Stimulated activated CD4-positive, alpha-beta T cell treated with anti-CD3 and anti-CD28 coated beads, Interleukin-1b, Interleukin-23, amount 100 ng/mL, for 24 hours (primary cell): ENCODE data around the gene PMVK.
A peak's percentile ranks its signal among the peaks of the same experiment; 100 is the strongest.

Source experiments
- DNase-seq, 4 experiments: peaks; one replicate each; pipeline ENCODE4 v3.0.0-alpha.2; 2020; ENCODE audit warnings: low read depth in 4 of 4, low spot score in 1 of 4

Gene PMVK

DNA sequence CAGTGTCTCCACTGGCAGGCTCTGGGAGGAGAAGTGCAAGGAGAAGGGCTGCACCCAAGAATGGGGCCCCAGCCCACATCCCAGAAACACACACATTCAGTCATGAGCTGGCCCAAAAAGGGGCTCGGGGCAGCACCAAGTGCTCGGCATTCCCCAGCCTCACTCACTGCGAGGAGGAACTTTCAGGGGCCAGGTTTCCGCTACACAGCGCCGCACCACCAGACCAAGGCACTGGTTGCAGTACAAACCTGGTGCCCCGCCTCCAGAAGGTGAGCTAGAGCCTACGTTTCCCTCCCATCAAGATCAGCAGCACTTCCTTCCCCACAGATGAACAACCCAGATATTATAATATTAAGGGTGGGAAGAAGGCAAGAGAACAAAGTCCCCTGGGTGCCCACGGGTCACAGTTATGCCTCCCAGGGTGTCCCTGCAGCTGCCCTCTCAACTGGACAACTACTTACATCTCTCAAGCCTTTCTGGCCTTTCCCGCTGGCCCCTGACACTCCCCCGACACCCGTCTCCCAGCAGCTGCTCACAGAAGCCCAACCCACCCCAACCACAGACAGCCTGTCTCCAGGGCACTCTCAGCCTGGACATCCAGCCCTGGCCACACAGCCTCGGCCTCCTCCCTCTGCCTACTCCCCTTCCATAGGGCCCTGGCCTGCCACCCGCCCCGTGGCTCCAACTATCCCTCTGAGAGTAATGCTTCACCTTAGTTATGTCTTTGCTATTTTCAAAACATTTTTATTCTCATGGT, 15.6 kb upstream of the PMVK start:
- peak in 2 of 4 experiments; percentile 48 to 57 for DNase-seq

DNA sequence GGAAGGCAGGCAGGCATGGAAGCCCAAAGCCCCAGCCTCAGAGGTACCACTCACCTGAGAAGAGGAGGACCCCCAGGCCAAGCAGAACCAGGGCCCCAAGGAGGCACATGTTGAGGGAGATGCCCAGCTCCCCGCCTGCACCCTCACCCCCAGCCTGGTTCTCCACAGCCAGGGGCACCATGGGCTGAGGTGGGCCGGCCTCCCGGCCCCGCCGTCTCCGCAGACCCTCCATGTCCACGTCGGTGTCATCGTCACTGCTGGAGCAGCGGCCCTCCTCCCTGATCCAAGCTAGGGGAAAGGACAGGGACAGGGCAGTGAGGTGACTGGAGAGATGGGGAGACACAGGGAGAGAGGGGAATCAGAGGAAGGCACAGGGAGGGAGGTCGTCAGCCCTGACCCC, 11.6 kb upstream of the PMVK start:
- no peak for DNase-seq

DNA sequence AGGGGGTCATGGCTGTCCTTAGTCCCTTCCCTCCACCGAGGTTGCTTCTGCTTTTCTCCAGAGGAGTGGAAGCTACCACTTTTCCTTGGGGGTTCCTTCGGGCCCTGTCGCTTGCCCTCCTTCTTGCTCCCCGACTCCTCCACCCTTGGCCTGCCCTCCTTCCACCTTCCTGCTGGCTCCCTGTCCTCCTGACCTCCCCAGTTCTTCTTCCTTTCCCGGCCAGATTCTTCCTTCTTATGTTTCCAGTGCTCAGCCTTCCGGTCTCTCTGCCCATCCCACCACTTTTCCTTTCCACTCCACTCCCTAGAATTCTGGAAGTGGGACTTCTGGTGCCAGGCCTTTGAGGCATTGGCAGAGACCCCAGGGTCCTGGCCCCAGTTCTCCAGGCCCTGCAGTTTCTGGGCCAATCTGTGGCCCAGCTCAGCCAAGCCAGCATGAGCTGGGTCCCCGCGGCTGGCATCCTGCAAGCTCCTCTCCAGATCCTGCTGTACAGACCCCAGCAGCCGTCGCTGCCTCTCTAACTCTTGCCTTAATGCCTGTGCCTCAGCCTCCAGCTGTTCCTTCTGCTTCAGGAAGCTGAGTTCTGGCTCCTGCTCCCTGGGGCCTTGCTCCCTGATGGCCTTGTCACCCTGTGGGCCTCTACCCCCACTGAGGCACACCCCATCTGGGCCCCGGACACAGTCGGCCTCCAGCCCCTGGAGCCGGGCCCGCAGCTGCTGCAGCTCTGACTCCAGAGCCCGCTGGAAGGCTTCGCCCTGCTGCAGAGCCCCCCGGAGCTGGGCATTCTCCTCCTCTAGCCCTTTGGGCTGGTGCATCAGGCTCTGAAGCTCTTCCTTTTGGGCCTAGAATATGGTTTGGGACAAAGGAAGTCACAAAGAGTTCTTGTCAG, 9.7 kb upstream of the PMVK start:
- no peak for DNase-seq

DNA sequence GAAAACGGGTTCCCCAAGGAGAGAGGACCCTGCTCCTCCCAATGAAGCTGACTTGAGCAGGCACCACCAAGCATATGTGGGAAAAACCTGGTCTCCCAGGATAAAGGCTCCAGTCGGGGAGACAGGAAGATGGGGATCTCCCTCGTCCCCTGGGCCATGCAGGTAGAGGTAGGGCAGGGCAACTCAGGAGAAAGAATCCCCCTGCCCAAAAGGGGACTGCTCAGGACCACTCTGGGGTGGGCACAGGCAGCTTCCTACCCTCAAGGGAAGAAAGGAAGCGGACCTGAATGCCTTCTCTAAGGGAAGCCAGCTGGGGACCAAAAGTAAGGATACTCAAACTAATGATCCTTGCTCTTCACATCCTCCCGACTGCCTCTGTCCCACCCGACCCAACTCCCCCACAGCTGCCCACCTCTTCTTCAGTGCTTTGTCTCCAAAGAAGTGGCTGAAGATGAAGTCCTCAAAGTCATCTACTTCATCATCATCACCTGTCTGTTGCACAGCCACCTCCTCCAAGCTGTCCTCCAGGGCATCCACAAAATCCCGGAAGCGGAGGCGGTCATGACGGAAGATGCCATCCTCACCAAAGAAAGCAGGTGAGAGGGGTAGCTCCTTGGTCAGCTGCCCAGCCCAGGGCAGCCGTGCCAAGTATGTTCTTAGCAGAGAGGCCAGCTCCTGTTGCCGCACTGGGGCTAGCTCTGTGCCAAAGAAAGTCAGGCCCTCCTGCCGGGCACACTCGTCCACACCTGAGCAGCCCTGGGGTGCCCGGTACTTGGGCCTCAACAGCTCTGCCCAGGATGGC, 8.8 kb upstream of the PMVK start:
- no peak for DNase-seq

DNA sequence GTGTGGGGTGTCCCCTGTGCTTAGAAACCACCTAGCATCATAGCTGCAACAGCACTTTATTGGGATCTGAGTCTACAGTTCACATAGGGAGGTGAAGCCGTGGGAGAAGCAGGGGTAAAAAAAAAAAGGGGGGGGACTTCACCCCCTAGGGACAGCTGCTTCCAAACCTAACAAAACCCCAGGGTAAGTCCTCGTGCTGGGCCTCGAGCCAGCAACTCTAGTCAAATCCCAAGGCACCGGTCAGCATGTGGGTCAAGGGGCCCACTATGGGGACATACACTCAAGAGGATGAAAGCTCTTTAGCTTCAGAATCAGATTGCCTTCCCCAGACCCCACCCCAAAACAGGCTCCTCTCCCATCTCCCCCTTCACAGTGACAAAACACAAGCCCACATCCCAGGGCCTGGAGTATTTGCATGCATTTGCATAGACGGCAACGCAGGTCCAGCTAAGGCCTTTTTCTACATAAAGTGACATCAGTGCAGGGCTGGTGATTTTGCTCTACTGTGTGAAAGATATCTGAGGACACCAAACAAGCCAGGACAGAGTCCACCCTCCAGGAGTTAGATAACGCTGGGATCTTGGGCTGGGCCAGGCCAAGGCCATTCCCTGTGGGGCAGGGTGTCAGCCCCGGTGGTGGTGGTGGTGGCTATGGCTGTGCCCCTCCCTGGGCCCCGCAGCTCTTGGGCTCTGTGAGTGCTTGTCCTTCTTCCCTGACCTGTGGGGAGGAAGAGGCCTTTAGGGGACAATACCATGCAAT, 8.1 kb upstream of the PMVK start:
- DNase-seq: no peak

DNA sequence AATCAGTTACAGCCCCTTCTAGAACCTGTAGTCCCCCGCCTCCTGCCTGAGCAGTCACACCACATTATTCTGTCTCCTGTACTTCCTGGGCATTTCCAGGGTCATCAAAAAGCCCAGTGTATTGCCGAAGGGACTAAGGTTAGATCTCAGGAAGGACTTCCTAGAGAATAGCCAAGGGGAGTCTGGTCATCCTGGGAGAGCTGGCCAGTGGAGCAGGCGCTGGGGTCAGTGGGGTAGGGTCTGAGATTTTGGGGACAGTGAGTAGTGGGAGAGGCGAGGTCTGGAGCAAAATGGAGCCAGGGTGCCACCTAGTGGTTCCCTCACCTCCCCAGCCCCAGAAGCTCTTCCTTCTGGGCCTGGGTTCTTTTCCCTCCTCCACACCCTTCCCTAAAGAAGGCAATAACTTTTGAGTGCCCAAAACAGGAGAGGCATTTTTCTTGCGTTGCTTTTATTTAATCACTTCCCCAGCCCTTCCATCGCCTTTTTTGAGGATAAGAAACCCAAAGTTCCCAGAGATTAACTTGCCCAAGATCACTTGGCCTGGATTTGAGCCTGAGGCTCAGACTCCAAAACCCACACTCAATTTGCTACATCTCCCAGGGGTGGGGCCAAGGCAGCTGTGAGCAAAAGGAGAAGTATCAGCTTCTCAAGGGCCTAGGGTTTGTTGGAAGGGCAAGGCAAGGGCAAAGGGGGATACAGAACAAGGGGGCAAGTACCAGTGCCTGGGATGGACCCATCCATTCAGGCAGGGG, 7.3 kb upstream of the PMVK start:
- DNase-seq: no peak

DNA sequence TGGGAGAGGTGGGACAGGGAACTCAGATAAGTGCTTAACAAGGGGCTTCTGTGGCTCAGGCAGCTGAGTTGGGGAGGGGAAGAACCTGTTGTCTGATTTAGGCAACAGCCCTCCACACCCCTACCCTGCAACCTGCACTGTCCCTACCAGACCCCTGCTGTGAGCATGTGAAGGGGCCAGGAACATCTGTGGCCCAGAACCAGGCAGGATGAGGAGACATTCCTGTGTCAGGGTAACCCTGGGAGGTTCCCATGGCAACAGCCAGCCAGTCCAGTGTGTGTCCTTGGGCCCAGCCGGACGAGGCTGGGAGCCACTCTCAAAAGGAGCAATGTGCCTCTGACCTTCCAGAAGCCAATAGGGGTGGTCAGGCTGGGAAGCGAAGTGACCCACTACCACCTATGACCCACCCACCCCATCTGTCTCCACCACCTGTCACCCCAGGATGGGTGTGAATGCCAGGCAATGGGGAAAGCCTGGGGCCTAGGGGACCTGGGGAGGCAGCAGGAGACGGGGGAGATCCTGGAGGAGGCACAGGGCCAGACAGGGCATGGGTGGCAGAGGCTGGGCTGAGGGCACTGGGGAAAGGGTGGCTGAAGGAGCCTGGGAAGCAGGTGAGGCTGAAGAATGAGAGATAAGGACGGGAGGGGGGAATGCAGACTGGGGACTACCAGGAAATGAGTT, 5.0 kb upstream of the PMVK start:
- DNase-seq: no peak

DNA sequence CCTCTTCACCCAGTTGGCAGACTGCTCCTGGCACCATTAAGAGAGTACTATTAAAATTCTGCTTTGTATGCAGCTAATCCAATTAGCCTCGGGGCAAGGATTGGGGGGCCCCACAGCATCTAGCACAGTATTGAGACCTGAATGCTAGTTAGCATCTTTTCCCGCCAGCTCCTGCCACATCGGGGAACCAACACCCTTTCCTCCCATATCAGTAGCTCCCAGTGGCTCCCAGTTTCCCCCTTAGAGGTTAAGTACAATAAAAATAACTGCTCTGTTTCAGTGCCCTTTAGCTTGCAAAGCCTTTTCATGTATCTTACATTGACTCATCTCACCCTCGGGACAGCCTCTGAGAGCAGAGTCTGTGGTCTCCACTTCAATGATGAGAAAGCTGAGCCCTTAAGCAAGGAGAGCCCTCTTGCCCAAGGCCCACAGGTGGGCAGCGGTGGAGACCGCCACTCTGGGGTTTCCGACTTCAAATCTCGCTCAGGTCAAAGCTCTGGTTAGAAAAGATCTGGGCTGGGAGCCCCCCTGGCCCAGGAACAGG, 4.2 kb upstream of the PMVK start:
- DNase-seq: no peak

DNA sequence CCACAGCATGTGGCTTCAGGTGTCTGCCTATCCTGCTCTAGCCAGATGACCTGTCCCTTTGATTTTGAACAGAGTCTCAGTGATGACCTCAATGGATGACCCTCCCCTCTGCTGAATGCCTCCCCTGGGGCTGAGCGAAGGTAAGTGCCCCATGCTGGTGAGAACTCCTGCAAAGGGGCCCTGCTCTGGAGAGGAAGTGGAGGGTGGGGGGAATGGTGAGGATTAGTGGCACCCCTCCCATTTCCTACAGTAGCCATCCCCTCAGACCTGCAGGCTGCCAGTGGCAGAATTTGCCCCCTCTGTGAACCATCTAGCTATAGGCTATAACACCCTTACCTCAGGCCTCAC, 3.7 kb upstream of the PMVK start:
- DNase-seq: no peak

DNA sequence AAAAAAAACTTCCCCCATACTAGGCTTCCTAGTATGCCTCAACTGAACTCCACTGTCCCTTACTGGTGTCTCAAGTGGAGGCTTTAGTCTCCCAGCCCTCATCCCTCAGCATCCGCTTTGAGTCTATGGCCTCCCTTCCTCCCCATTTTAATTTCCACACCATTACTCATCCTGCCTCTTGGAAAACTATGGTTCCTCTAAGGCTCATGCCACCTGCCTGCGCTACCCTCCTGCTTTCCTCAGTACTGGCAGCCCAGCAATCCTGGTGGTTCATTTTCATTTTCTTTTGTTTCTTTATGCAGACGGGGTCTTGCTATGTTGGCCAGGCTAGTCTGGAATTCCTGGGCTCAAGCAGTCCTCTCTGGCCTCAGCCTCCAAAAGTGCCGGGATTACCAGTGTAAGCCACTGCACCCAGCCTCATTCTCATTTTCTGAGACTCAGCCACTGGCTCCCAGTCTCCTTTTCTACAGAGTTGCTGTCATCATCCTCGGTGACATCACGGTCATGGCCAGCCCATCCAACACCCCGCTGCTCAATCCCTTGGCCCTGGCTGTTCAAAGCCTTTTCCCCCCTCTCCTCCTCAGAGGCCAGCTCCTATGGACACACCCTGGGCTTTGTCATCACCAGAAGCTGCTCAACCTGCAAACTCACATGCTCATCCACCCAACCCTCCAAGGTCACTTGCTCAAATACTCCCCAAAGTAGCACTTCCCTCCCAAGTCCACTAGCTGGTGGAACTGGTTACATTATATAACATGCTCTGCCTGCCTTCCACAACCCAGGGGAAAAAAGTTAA, 2.3 kb upstream of the PMVK start:
- DNase-seq: no peak

DNA sequence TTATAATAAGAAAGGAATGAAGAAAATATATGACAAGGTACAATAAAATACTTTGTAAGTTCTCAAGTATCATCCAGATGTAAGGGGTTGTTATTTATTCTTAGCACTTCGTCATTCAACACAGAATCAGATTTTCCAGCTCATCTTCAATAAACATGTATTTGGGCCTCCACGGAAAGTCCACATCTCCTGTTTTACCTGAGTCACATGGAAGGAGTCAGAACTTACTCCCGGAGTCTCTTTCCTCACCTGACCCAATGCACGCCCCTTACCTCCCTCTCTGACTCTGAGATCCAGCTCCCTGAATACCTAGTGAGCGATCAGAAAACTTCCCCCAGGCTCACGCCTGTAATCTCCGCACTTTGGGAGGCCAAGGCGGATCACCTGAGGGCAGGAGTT, 1.5 kb upstream of the PMVK start:
- DNase-seq: no peak

DNA sequence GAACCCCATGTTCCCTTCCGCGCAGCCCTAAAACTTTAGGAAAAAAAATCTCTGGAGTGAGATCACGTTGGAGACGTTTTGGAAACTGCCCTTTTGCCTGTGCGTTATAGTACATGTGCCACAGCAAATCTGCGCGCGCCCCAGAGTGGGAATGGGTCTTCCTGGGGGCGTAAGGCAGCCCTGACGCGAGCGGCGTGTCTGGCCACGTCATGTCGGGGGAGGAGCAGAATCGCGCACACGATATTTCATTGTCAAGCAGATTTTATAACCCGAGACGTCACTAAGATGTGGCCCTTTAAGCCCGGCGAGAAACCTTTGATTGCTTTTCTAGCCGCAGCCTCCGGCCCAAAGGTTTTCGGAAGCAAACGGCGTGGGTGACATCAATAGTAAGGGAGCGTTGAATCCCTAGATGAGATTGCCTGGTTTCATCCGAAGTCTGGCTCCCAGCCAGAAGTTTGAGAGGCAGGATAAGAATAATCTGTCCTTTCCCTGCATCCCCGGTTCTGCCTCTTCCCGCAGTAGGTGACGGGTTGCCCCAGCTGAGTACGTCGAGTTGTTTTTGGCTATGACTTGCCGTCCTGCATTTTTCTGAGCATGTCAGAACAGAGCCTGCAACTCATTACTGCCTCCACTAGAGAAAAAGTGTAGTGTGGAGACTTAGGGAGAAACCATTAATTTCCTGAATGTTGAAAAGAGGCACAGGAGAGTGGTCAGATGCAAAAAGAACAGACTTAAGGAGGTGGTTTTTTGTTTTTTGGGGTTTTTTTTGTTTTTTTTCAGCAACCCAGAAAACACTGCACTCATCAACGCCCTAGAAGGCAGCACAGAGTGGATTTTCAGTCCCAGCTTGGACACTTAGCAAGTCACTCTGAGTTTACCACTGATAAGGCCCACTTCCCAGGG, 817 bp upstream of the PMVK start:
- peak; percentile 67 to 84 (median 77) for DNase-seq

DNA sequence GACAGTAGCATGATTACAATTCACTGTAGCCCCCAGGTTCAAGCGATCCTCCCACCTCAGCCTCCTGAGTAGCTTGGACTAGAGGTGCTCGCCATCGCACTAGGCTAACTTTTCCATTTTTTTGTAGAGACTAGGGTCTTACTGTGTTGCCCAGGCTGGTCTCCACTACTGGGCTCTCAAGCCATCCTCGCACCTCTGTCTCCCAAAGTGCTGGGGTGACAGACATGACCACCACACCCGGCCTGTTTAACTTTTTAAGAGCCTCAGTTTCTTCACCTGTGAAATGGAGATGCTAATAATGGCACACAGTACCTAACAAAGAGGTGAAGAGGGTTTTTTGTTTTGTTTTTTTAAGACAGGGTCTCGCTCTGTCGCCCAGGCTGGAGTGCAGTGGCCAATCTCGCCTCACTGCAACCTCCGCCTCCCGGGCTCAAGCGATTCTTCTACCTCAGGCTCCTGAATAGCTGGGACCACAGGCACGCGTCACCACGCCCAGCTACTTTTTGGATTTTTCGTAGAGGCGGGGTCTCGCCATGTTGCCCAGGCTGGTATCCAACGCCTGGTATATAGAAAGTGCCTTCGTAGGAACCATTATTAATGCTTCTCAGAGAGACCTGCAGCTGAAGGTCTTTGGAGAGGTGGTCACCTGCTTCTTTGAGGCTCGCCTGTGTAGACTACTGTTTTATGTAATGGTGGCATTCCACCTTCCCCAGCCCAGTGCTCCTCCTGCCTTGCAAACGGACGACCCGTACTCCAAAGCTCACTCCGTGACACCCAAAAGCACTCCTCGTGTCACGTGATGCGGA, 567 bp downstream of the PMVK start:
- no peak for DNase-seq

DNA sequence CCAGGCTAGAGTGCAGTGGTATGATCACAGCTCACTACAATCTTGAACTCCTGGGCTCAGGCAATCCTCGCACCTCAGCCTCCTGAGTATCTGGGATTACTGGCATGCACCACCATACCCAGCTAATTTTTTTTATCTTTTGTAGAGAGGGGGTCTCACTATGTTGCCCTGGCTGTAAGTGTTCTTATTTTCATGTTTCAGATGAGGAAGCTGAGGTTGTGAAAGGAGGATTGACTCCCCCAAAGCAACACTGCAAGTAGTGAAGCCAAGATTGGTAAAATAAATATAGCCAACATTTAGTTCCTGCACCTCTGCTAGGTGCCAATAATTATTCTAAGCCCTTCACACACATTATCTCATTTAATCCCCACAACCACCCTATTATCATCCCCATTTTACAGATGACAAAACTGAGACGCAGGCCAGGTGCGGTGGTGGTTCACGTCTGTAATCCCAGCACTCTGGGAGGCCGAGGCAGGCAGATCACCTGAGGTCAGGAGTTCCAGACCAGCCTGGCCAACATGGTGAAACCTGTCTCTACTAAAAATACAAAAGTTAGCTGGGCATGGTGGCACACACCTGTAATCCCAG, 2.1 kb downstream of the PMVK start:
- DNase-seq: no peak

DNA sequence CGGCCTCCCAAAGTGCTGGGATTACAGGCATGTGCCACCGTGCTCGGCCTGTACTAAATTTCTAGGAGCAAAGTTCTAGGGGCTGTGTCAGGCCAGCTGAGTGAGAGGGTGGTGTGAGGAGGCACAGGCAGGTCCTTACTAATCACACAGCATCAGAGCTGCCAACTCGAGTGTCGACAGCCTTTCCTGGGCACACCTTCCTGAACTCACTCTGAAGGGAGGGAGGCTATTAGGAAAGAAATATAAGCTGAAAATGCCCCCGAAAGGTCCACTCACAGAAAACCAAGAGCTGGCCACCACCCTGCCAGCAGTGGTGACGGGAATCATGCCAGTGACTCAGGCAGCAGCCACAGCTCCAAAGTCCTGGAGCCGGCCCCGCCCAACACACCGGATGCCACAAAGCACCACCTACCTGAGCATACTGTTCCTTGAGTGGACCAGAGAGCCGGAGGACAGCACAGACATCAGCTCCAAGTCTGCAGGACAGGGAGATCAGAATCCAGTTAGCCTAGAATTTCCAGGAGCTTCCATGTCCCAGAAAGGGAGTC, 4.5 kb downstream of the PMVK start:
- DNase-seq: no peak

DNA sequence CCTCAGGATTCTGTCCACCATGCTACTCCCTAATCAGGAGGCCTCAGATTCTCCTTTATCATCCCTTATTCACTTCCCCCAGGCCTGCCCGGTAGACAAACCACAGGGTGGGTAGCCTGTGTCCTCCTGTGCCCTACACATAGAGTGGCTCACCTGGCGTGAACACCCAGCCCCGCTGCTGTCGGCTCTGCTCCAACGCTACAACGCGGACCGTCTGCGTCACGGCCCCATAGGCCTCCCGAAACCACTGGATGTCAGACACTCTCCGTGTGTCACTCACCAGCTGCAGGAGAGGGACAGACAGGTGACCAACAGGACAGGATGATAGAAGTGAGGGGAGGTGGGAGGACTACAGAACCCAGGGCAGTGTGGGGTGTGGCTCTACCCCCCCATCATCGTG, 10.3 kb downstream of the PMVK start:
- no peak for DNase-seq
